B cell (primary cell): ENCODE data around the gene NUMA1. TPM values are rescaled to one million over a fixed set of nuclear protein-coding genes. Genes with fewer than 3 reads are reported as not detected.

ENCODE experiments used
- ATAC-seq: fragments of 200-7000 bp; cut with Tn5 transposase; one replicate; pipeline ENCODE4 v1.10.0; 2021; ENCODE audit warnings: low read depth, mild to moderate bottlenecking, moderate number of reproducible peaks, moderate library complexity
- CTCF ChIA-PET: fragments of 350-600 bp; sonication (Branson Sonifier 250); formaldehyde crosslinking; loops from one replicate; lab custom pipeline; 2021; ENCODE audit warnings: antibody characterized with exemption, inconsistent platforms; lab: Charles Lee
- POLR2A ChIA-PET: fragments of 350-600 bp; sonication (Branson Sonifier 250); formaldehyde crosslinking; loops from one replicate; lab custom pipeline; 2021; ENCODE audit warnings: antibody characterized with exemption; lab: Charles Lee
- DNase-seq: peaks from one replicate; pipeline ENCODE4 v3.0.0; 2013
- H2AFZ ChIP-seq: 2 replicates; pipeline ENCODE4 v1.6.1; 2012; ENCODE audit warnings: mild to moderate bottlenecking, low read depth, low read length; ENCODE audit not compliant: insufficient read depth, poor library complexity, severe bottlenecking
- H3K27ac ChIP-seq, 2 donors: 1 replicate in 1 of 2; 2 replicates in 1 of 2; pipeline ENCODE4 v1.5.1; 2012 to 2013; ENCODE audit warnings: low read length in 2 of 2, mild to moderate bottlenecking in 2 of 2, moderate library complexity in 1 of 2
- H3K27me3 ChIP-seq, 4 experiments: fragments of 200-600 bp in 1 of 4; sonication (generic) in 1 of 4; replicated peaks in 1 of 4; 1 replicate in 2 of 4; 2 replicates in 2 of 4; pipeline versions ENCODE4 v1.6.1 to v1.7.0; 2013 to 2016; ENCODE audit warnings: low read length in 3 of 4, mild to moderate bottlenecking in 2 of 4, mixed read lengths in 1 of 4, moderate library complexity in 1 of 4; ENCODE audit not compliant: insufficient read depth in 4 of 4, control insufficient read depth in 3 of 4; ENCODE audit errors: control extremely low read depth in 1 of 4
- H3K36me3 ChIP-seq, 2 experiments: replicated peaks in 1 of 2; 1 replicate in 1 of 2; 2 replicates in 1 of 2; pipeline versions ENCODE4 v1.6.1 to v1.7.1; 2013; ENCODE audit warnings: low read length in 1 of 2; ENCODE audit not compliant: insufficient read depth in 2 of 2, control insufficient read depth in 1 of 2; ENCODE audit errors: control extremely low read depth in 1 of 2, extremely low read depth in 1 of 2
- H3K4me1 ChIP-seq, 2 donors: fragments of 200-600 bp in 1 of 2; sonication (generic) in 1 of 2; 1 replicate in 1 of 2; 2 replicates in 1 of 2; pipeline versions ENCODE4 v1.5.1 to v1.6.1; 2013 to 2017; ENCODE audit warnings: low read length in 2 of 2; ENCODE audit not compliant: control insufficient read depth in 2 of 2, insufficient read depth in 2 of 2
- H3K4me2 ChIP-seq: replicated peaks from 2 replicates; pipeline ENCODE3; 2012; ENCODE audit warnings: mild to moderate bottlenecking, low read depth, low read length; ENCODE audit not compliant: poor library complexity, severe bottlenecking
- H3K4me3 ChIP-seq, 5 experiments: fragments of 200-600 bp in 1 of 5; sonication (generic) in 1 of 5; 1 replicate in 3 of 5; 2 replicates in 2 of 5; pipeline versions ENCODE4 v1.5.1 to v1.7.0; 2011 to 2016; ENCODE audit warnings: low read length in 4 of 5, mild to moderate bottlenecking in 4 of 5, low read depth in 2 of 5, control low read depth in 1 of 5, moderate library complexity in 1 of 5; ENCODE audit not compliant: insufficient read depth in 1 of 5; ENCODE audit errors: control extremely low read depth in 1 of 5, extremely low read depth in 1 of 5
- H3K79me2 ChIP-seq: fragments of 200-600 bp; sonication (generic); one replicate; pipeline ENCODE4 v1.6.0; 2016; ENCODE audit warnings: low read length; ENCODE audit not compliant: control insufficient read depth, insufficient read depth
- H3K9ac ChIP-seq: fragments of 200-600 bp; sonication (generic); 2 replicates; pipeline ENCODE4 v1.6.1; 2017; ENCODE audit warnings: mild to moderate bottlenecking, low read length, moderate library complexity
- H3K9me3 ChIP-seq, 3 donors: one replicate each; pipeline versions ENCODE4 v1.6.1 to v1.7.1; 2013; ENCODE audit warnings: low read length in 2 of 3; ENCODE audit not compliant: control insufficient read depth in 2 of 3, insufficient read depth in 1 of 3; ENCODE audit errors: control extremely low read depth in 1 of 3
- H4K20me1 ChIP-seq: 2 replicates; pipeline ENCODE4 v1.6.0; 2012; ENCODE audit warnings: mild to moderate bottlenecking, low read length; ENCODE audit not compliant: insufficient read depth, control insufficient read depth, poor library complexity, severe bottlenecking
- H3K27ac Mint-ChIP-seq: one replicate; pipeline ENCODE4 v1.8.0; 2021; ENCODE audit warnings: mixed read lengths
- H3K27me3 Mint-ChIP-seq: one replicate; pipeline ENCODE4 v1.8.0; 2021; ENCODE audit warnings: mixed read lengths
- H3K4me1 Mint-ChIP-seq: one replicate; pipeline ENCODE4 v1.8.0; 2021; ENCODE audit warnings: mixed read lengths
- H3K4me3 Mint-ChIP-seq: one replicate; pipeline ENCODE4 v1.8.0; 2021; ENCODE audit warnings: mixed read lengths
- H3K9me3 Mint-ChIP-seq: one replicate; pipeline ENCODE4 v1.8.0; 2022; ENCODE audit warnings: mixed read lengths; ENCODE audit not compliant: insufficient read depth
- CTCF ChIP-seq: fragments of 200-600 bp; IDR thresholded peaks from one replicate; pipeline ENCODE4 v1.8.0; 2022; ENCODE audit warnings: antibody characterized with exemption, mild to moderate bottlenecking
- EZH2 ChIP-seq: IDR thresholded peaks from 2 replicates; pipeline ENCODE4 v1.6.1; 2012; ENCODE audit warnings: borderline replicate concordance, low read depth, mild to moderate bottlenecking, moderate library complexity, low read length; ENCODE audit not compliant: insufficient read depth, poor library complexity, severe bottlenecking
- WGBS: methylation state at CpG from one replicate; pipeline ENCODE4 v1.1.5; 2013; ENCODE audit warnings: missing lambda C conversion rate; ENCODE audit not compliant: insufficient coverage; 5-methylcytosine and 5-hydroxymethylcytosine counted together
- intact Hi-C: fragments of 100-400 bp; cut with micrococcal nuclease; formaldehyde crosslinking; loops from one replicate; pipeline ENCODE4 v1.10.0; 2022
- polyA plus RNA-seq: library from polyadenylated mRNA; depleted of rRNA; stranded (reverse); fragments of >200 nt; gene quantifications from 2 replicates; pipeline ENCODE4 v1.2.3, GENCODE V29; 2012
- total RNA-seq, 2 donors: library from RNA; stranded (reverse); fragments of 120-200 nt in 1 of 2; gene quantifications; 1 replicate in 1 of 2; 2 replicates in 1 of 2; pipeline versions ENCODE4 v1.2.3 to v1.2.4, GENCODE V29; 2013 to 2022

NUMA1 gene
- total and polyA plus RNA-seq, 2 donors (not counting 1 experiment from before 2014, with no cell fraction given) = 186 to 300 TPM

- Mint-ChIP-seq H3K9me3 (no peaks in the 10 kb centered on the region), H3K4me3 (peak overlapping the region; percentile 95), H3K4me1 (peaks cover 43% of the 10 kb centered on the region), H3K27ac (peak overlapping the region; percentile 99), H3K27me3 (no peaks in the 10 kb centered on the region)
- Histone ChIP-seq H3K9me3 (peaks cover 0 to 8% (median 0%) of the 10 kb centered on the region in 3 donors), H3K36me3 (peaks cover 0 to 36% of the 10 kb centered on the region in 2 experiments), H3K4me3 (peak overlapping the region; percentile 76 to 98 (median 84)), H3K79me2 (peaks cover 74% of the 10 kb centered on the region), H4K20me1 (peaks cover 26% of the 10 kb centered on the region), H3K27me3 (no peaks in the 10 kb centered on the region), H3K9ac (peak overlapping the region; percentile 85), H2AFZ (peak overlapping the region; percentile 86), H3K27ac (peak overlapping the region; percentile 85 to 96), H3K4me1 (peaks cover 29 to 37% of the 10 kb centered on the region in 2 donors), H3K4me2 (peak overlapping the region; percentile 94)
- TF ChIP-seq EZH2 = no peak
- TF ChIP-seq CTCF = no peak
- intact Hi-C loops = loop anchor here (2.0 to 5.0 kb wide), 2 partner anchors 40 to 315 kb away; no protein-coding TSS in a partner anchor
- 18% methylated on average over 1 of the region's 4 CpGs for WGBS
- ChIA-PET CTCF (interaction anchor here (1.0 to 4.7 kb wide), 6 partner anchors 11 to 329 kb away, joined by 3 to 37 read pairs (median 3); partner anchors contain the start of genes RNF121 and XNDC1N), POLR2A (no interaction called here)
- DNase-seq (no peak), ATAC-seq (no peak)
These were observed 21.8 kb upstream of the NUMA1 start for GRCh38 chr11:72102162-72102561.

GRCh38 chr11:72100462-72100861 is 20.1 kb upstream of the NUMA1 start:
- peaks cover 74% of the 10 kb centered on the region for H3K79me2 ChIP-seq
- POLR2A ChIA-PET = interaction anchor here (0.7 kb wide), 1 partner anchor 60 kb away, joined by 3 read pairs; no protein-coding TSS in a partner anchor
- Mint-ChIP-seq H3K4me1 (peaks cover 43% of the 10 kb centered on the region), H3K9me3 (no peaks in the 10 kb centered on the region), H3K4me3 (peak overlapping the region; percentile 29), H3K27ac (peak overlapping the region; percentile 10), H3K27me3 (no peaks in the 10 kb centered on the region)
- peaks cover 29 to 37% of the 10 kb centered on the region in 2 donors for H3K4me1 ChIP-seq
- H3K9ac ChIP-seq = no peak overlapping the region
- TF ChIP-seq EZH2 = no peak
- no peak for TF ChIP-seq CTCF
- peak overlapping the region in 1 of 2 donors; percentile 96 for H3K27ac ChIP-seq
- peaks cover 0 to 8% (median 0%) of the 10 kb centered on the region in 3 donors for H3K9me3 ChIP-seq
- no peaks in the 10 kb centered on the region for H3K27me3 ChIP-seq
- peaks cover 0 to 46% of the 10 kb centered on the region in 2 experiments for H3K36me3 ChIP-seq
- DNase-seq = no peak
- CTCF ChIA-PET = interaction anchor here (0.6 to 4.7 kb wide), 7 partner anchors 10 to 330 kb away, joined by 3 to 37 read pairs (median 4); no protein-coding TSS in a partner anchor
- intact Hi-C loops = loop anchor here (5.0 kb wide), 1 partner anchor 42 kb away; no protein-coding TSS in a partner anchor
- ATAC-seq = no peak
- peaks cover 26% of the 10 kb centered on the region for H4K20me1 ChIP-seq
- H3K4me2 ChIP-seq = peak overlapping the region; percentile 11
- H2AFZ ChIP-seq = no peak overlapping the region
- 33% methylated on average over 1 of the region's 1 CpG for WGBS
- H3K4me3 ChIP-seq = no peak overlapping the region
